RPMI8226 (cell line): Measurements from ENCODE around the gene S1PR3.

Experiments
- DNase-seq: peaks from one replicate; pipeline ENCODE4 v3.0.0-alpha.2; 2015

Gene S1PR3

DNA sequence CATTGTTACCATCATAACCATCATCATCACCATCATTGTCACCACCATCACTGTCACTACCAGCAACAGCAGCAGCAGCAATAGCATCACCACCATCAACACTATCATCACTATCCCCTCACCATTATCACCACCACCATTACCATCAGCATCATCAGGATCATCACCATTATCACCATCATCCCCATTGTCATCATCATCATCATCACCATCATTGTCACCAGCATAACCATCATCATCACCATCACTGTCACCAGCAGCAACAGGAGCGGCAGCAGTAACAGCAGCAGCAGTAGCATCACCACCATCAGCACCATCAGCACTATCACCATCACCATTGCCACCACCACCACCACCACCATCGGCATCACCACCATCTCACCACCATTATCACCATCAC lies 48.4 kb downstream of the S1PR3 start:
- DNase-seq, result no peak

- DNase-seq, result no peak
Observed at GRCh38 chr9:89042984-89043383, 51.7 kb downstream of the S1PR3 start.

- DNase-seq, result no peak
Observed at GRCh38 chr9:89044104-89044503, 52.8 kb downstream of the S1PR3 start.

DNA sequence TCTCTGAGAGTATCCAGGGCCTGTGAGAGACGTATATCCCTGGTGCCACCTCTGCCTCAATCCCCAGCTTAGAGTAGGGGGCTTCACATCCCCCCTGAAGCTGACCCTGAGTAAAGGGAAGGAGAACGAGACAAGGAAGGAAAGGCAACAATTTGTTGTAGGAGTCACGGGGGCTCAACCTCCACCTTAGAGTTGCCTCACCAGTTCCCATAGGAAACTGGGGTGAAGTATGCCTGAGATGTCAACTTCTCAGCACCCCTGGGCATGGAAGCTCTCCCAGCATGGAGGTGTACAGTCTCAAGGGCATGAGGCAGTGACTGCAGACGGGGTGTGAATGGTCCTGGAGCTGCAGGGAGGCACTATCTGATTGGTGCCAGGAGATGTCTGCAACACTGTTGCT lies 53.6 kb downstream of the S1PR3 start:
- no peak for DNase-seq

DNA sequence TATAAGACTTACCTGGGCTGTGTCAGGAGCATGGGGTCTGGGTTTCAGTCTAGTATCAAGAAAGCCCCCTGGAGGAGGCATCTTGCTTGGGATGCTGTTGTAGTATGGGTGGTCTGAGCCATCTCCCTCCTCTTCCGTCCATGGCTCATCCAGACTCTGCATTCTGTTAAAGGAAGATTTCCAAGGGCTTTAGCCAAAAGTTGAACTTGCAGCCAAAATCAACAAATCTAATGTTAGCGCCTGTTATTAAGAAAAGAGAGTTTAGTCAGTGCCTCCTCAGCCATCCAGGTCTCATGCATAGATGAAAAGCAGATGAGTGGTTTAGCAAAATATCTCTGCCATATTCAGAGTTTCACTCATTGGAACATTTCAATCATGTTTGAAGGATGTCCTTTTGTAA lies 55.6 kb downstream of the S1PR3 start:
- DNase-seq, result no peak

GRCh38 chr9:89047667-89048066 lies 56.4 kb downstream of the S1PR3 start:
- DNase-seq, result no peak

DNA sequence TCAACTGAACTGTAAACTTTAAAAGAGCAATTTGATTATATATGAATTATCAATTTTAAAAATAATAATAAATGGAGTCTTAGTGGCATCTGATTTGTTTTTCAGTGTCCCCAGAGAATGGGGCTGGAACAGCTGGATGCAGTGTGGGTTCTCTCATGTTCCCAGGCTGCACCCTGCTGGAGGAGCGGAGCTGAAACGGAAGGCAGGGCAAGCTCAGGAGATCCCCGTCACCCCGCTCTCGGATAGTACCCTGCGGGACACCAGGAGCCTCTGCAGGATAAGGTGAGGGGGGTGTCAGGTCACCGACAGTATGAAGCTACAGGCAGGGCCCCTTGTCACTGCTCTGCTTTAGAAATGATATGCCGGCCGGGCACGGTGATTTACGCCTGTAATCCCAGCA lies 57.3 kb downstream of the S1PR3 start:
- no peak for DNase-seq

GRCh38 chr9:89049646-89050045 lies 58.4 kb downstream of the S1PR3 start:
- no peak for DNase-seq

DNA sequence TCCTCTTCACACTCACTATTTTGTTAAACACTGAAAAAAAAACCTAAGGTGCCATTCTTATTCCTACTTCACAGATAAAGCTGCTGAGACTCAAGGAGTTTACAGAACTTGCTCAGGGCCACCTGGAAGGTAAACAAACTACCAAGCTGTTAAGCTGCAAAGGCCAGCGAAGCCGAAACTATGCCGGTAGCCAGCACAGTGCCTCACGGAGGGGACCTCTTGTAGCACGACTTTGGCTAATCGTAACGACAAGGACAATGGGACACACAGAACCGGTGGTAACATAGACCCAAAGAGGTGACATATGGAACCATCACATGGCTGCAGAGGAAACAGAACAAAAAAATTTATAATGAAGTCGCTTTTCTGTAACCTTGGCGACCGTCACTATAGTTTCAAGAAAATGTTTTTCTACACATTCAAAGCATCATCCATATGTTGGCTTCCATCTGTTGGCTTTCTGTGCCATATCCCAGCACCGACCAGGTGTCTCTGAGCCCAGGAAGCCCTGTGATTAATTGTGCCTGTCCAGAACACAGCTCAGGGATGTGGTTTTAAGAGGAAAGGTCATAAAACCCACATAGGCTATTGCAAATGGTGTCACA lies 60.3 kb downstream of the S1PR3 start:
- DNase-seq, result no peak

DNA sequence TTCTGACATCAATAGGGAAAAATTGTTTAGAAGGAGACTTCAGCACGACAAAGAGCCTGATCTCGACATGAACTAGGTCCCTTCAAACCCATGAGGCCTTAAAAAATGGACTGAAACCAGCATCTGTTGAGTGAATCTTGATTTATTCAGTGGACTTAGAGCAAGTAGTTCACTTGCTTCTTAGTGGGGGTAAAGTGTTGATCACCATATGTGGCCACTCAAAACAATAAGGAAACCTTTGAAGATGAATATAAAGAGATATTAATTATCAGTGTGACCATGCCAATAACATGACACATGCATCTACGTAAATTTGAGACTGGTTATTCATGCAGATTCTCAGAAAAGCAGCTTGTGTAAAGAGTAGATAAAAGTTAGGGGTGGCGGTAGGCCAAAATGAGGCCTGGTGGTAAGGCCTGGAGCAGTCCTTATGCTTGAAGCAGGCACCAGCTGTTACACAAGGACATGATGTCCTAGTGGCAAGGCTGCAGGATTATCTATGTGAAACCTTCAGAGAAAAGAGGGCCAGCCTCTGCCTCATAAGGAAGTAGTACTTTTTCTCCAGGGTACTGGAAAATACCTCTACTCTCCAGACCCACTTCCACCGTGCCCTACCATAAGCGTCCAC lies 61.3 kb downstream of the S1PR3 start:
- DNase-seq, result no peak

- DNase-seq, result no peak
Observed at GRCh38 chr9:89053301-89053700, 62.0 kb downstream of the S1PR3 start.
